K562 (cell line): ENCODE measurements around the gene MBNL1.

Source experiments
- CHD4 ChIP-seq: fragments of 200-600 bp; sonication (generic); IDR thresholded peaks from 3 replicates; pipeline ENCODE4 v1.6.1; 2012; ENCODE audit warnings: low read depth, mild to moderate bottlenecking, mixed read lengths, low read length, inconsistent platforms; ENCODE audit not compliant: insufficient read depth, insufficient replicate concordance, poor library complexity, severe bottlenecking
- CREB3 ChIP-seq: fragments of 450-650 bp; conservative IDR thresholded peaks from 2 replicates; pipeline ENCODE4 v1.6.1; 2016; ENCODE audit warnings: missing genetic modification characterization, low read depth, mild to moderate bottlenecking, missing compliant biosample characterization, moderate library complexity
- CTCF ChIP-seq, 3 experiments: IDR thresholded peaks in 2 of 3; conservative IDR thresholded peaks in 1 of 3; 2 replicates each; pipeline ENCODE4 v1.5.1; 2011 to 2012; ENCODE audit warnings: low read length in 3 of 3, mild to moderate bottlenecking in 3 of 3, control low read depth in 2 of 3, improper control_type of control experiment in 1 of 3, inconsistent platforms in 1 of 3, low read depth in 1 of 3, mixed read lengths in 1 of 3, moderate library complexity in 1 of 3; ENCODE audit not compliant: insufficient read depth in 2 of 3
- GABPA ChIP-seq: fragments of 200-800 bp; sonication (Bioruptor generic); conservative IDR thresholded peaks from 2 replicates; pipeline ENCODE4 v1.6.1; 2016; ENCODE audit warnings: low read depth, missing genetic modification characterization, missing compliant biosample characterization
- JUNB ChIP-seq: fragments of 450-650 bp; formaldehyde crosslinking; conservative IDR thresholded peaks from 2 replicates; pipeline ENCODE4 v1.4.0; 2020; ENCODE audit warnings: mild to moderate bottlenecking
- KLF6 ChIP-seq: fragments of 250-450 bp; sonication (Bioruptor Pico); IDR thresholded peaks from 2 replicates; pipeline ENCODE4 v1.4.0; 2020; ENCODE audit warnings: mild to moderate bottlenecking, moderate library complexity, borderline replicate concordance
- NFRKB ChIP-seq: fragments of 450-650 bp; IDR thresholded peaks from 2 replicates; pipeline ENCODE4 v1.6.1; 2016; ENCODE audit warnings: low read depth
- POLR2A ChIP-seq: fragments of 450-650 bp; conservative IDR thresholded peaks from 2 replicates; pipeline ENCODE4 v1.6.1; 2016
- RCOR1 ChIP-seq, 2 experiments: IDR thresholded peaks; 2 replicates each; pipeline ENCODE4 v1.6.1; 2012; ENCODE audit warnings: low read depth in 2 of 2, low read length in 2 of 2, borderline replicate concordance in 1 of 2, improper control_type of control experiment in 1 of 2
- RHOXF2B ChIP-seq: fragments of 250-450 bp; sonication (Bioruptor Pico); conservative IDR thresholded peaks from 2 replicates; pipeline ENCODE4 v1.5.1; 2021
- U2AF1 ChIP-seq: fragments of 200-400 bp; formaldehyde crosslinking; optimal IDR thresholded peaks from 2 replicates; pipeline ENCODE3; 2017; ENCODE audit warnings: mild to moderate bottlenecking, low read depth, low read length, moderate library complexity
- ZBTB33 ChIP-seq: sonication (generic); formaldehyde crosslinking; IDR thresholded peaks from 2 replicates; pipeline ENCODE4 v1.8.1; 2023; ENCODE audit warnings: mild to moderate bottlenecking, missing genetic modification reagents

- TF ChIP-seq CTCF (IDR thresholded peaks at IDR 0.05 in 2 of 3, conservative IDR thresholded peaks at IDR 0.05 in 1 of 3; ENCODE audit: insufficient read depth in 2 of 3, low read depth in 1 of 3, low read length in 3 of 3) = peak in 1 of 3 experiments; percentile 10; a peak in 1 of 6 replicates
- 0 out of 2 replicates have a peak, but pooled peaks have one; percentile 12 for TF ChIP-seq POLR2A
- no peak for TF ChIP-seq NFRKB
- no peak for TF ChIP-seq RHOXF2B (CRISPR knock-in tag)
- no peak for TF ChIP-seq JUNB (CRISPR knock-in tag)
- TF ChIP-seq RCOR1 (IDR thresholded peaks at IDR 0.05; ENCODE audit: borderline replicate concordance in 1 of 2, low read depth in 2 of 2, low read length in 2 of 2) = peak in 1 of 2 experiments; percentile 94; a peak in 2 of 4 replicates
- no peak for TF ChIP-seq CREB3 (tag)
- TF ChIP-seq GABPA (tag) = no peak
- no peak for TF ChIP-seq KLF6 (CRISPR knock-in tag)
- TF ChIP-seq U2AF1 = no peak
- TF ChIP-seq CHD4 = no peak
- no peak for TF ChIP-seq ZBTB33
These were observed 51.3 kb downstream of the MBNL1 start for GRCh38 chr3:152319831-152320617.
